Tibial nerve (tissue), 4 donors: ENCODE results near the gene UFSP1.

Experiments
- EP300 ChIP-seq, 2 donors: sonication (generic); formaldehyde crosslinking; IDR thresholded peaks; one replicate each; pipeline ENCODE4 v1.6.1; 2017; ENCODE audit warnings: antibody characterized with exemption in 2 of 2, mild to moderate bottlenecking in 1 of 2
- POLR2A ChIP-seq, 2 donors: fragments of 450-650 bp; IDR thresholded peaks; one replicate each; pipeline ENCODE4 v1.6.1; 2017; ENCODE audit warnings: antibody characterized with exemption in 2 of 2, mild to moderate bottlenecking in 2 of 2, moderate library complexity in 2 of 2
- TF ChIP-seq, protein P1 (sequence below), 5 experiments: fragments of 200-600 bp in 3 of 5; fragments of 450-650 bp in 2 of 5; sonication (generic) in 3 of 5; IDR thresholded peaks; one replicate each; pipeline ENCODE4 v1.5.1; 2016 to 2019; ENCODE audit warnings: antibody characterized with exemption in 5 of 5, mild to moderate bottlenecking in 3 of 5, moderate library complexity in 2 of 5

DNA sequence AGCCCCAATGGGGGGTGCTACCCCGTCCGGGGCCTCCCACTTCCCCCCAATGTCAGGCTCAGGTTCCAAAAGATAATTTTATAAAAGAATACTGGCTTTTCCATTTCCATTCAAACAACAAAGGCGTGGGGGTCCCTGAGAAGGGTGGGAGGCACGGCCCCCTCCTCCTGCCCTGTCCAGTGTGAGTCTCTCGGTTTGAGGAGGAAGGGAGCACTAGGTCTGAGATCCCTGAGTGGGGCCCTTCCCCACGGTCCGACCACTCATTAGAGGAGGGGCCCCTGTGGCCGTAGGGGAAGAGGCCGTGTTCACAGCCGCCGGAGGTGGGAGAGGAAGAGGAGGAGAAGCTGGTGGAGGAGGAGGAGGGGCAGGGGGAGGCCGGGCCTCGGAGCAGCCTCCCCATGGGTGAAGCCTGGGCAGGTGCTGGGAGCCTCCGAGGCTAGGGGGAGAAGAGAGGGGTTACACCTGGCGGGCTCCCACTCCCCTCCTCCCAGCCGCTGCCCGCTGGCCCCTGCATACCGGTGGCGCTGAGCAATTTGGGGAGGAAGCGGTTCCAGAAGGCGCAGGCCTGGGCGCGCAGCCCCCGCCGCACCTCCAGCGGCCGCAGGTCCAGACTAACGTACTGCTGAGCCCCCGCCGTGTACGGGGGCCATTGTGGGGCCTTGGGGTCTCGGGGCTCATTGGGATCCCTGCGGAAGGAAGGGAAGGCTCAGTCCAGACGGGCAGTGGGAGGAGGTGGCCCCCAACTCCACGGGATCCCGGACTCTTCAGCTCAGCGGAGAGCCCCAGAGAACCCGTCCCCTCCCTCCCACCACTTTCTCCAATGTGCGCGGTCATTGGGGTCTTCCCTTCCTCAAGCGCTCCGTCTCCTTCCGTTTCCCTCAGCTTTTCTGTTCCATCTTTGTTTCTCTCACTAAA lies 1.4 kb upstream of the UFSP1 start:
- TF ChIP-seq, protein P1, sequence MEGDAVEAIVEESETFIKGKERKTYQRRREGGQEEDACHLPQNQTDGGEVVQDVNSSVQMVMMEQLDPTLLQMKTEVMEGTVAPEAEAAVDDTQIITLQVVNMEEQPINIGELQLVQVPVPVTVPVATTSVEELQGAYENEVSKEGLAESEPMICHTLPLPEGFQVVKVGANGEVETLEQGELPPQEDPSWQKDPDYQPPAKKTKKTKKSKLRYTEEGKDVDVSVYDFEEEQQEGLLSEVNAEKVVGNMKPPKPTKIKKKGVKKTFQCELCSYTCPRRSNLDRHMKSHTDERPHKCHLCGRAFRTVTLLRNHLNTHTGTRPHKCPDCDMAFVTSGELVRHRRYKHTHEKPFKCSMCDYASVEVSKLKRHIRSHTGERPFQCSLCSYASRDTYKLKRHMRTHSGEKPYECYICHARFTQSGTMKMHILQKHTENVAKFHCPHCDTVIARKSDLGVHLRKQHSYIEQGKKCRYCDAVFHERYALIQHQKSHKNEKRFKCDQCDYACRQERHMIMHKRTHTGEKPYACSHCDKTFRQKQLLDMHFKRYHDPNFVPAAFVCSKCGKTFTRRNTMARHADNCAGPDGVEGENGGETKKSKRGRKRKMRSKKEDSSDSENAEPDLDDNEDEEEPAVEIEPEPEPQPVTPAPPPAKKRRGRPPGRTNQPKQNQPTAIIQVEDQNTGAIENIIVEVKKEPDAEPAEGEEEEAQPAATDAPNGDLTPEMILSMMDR (IDR thresholded peaks at IDR 0.05), result no peak
- TF ChIP-seq EP300 (IDR thresholded peaks at IDR 0.05) (no peak), POLR2A (IDR thresholded peaks at IDR 0.05) (no peak)
